Motor neuron (in vitro differentiated cells): Measurements from ENCODE around the gene POU3F1. TPM values are rescaled to one million over a fixed set of nuclear protein-coding genes. Genes with fewer than 3 reads are reported as not detected.
A peak's percentile ranks its signal among the peaks of the same experiment; 100 is the strongest.

Experiments used
- ATAC-seq, 8 experiments: fragments of 200-7000 bp; cut with Tn5 transposase; replicated peaks in 6 of 8; 2 replicates each; pipeline ENCODE4 v1.8.0; 2021; ENCODE audit warnings: mild to moderate bottlenecking in 8 of 8, moderate library complexity in 8 of 8
- H3K27ac ChIP-seq, 2 donors: fragments of 250-450 bp; sonication (Bioruptor Pico); 2 replicates each; pipeline ENCODE4 v1.9.0; 2021; ENCODE audit warnings: antibody characterized with exemption in 2 of 2, mild to moderate bottlenecking in 2 of 2, moderate library complexity in 1 of 2
- H3K4me1 ChIP-seq, 2 donors: fragments of 250-450 bp; sonication (Bioruptor Pico); replicated peaks in 1 of 2; 2 replicates each; pipeline ENCODE4 v1.6.1; 2021; ENCODE audit warnings: antibody characterized with exemption in 2 of 2, mild to moderate bottlenecking in 2 of 2, moderate library complexity in 1 of 2
- H3K4me3 ChIP-seq, 5 donors: fragments of 250-450 bp; sonication (Bioruptor Pico); 2 replicates each; pipeline ENCODE4 v1.9.0; 2021; ENCODE audit warnings: antibody characterized with exemption in 5 of 5, mild to moderate bottlenecking in 5 of 5, moderate library complexity in 4 of 5
- WGBS, 10 experiments: fragments of 450-650 bp; shearing (Covaris generic); methylation state at CpG; one replicate each; pipeline ENCODE4 v1.0.0; 2022; 5-methylcytosine and 5-hydroxymethylcytosine counted together
- in situ Hi-C, 9 experiments: fragments of 400-800 bp; cut with MboI; loops; one replicate each; pipeline ENCODE4 v1.15.0; 2021; ENCODE audit warnings: low sequenced_read_pairs in 9 of 9, low pct_unique_long_range_greater_than_20kb in 2 of 9; ENCODE audit not compliant: unreplicated experiment in 9 of 9
- total RNA-seq, 8 experiments: library from RNA; unstranded; fragments of 300-600 nt; gene quantifications; 2 replicates each; pipeline versions ENCODE4 v1.2.3 to v1.2.4, GENCODE V29; 2022

POU3F1 gene
- total RNA-seq, 8 experiments from 2014 or later: 0.91 to 7.6 (median 3.3) TPM

GRCh38 chr1:38053416-38054091, 7.0 kb upstream of the POU3F1 start:
- in situ Hi-C loops: loop anchor here in 1 of 9 experiments (25.0 kb wide), 1 partner anchor 184 kb away; no protein-coding TSS in a partner anchor
- Histone ChIP-seq H3K4me1 (peaks cover 34 to 47% of the 10 kb centered on the region in 2 donors), H3K27ac (no peak overlapping the region), H3K4me3 (no peak overlapping the region)
- WGBS, 10 experiments: 0 to 68% (median 43%) methylated on average over 1 to 5 of the region's 7 CpGs; no CpG with 5 or more reads in 2 of the 10 experiments
- peak; percentile 8 to 74 (median 59) for ATAC-seq

GRCh38 chr1:38052750-38053415, 6.3 kb upstream of the POU3F1 start:
- in situ Hi-C loops: loop anchor here in 1 of 9 experiments (25.0 kb wide), 1 partner anchor 184 kb away; no protein-coding TSS in a partner anchor
- peak in 5 of 8 experiments; percentile 1 to 55 (median 36) for ATAC-seq
- no peak overlapping the region for H3K4me3 ChIP-seq
- 0 to 69% (median 40%) methylated on average over 1 to 3 of the region's 3 CpGs; no CpG with 5 or more reads in 2 of the 10 experiments for WGBS, 10 experiments
- peaks cover 39 to 47% of the 10 kb centered on the region in 2 donors for H3K4me1 ChIP-seq
- H3K27ac ChIP-seq: no peak overlapping the region

GRCh38 chr1:38051079-38051543, 4.5 kb upstream of the POU3F1 start:
- no peak for ATAC-seq
- in situ Hi-C loops: loop anchor here in 1 of 9 experiments (25.0 kb wide), 1 partner anchor 186 kb away; no protein-coding TSS in a partner anchor
- no peak overlapping the region for H3K27ac ChIP-seq
- H3K4me1 ChIP-seq: peaks cover 41 to 47% of the 10 kb centered on the region in 2 donors
- WGBS, 10 experiments: 19 to 82% (median 79%) methylated on average over 1 to 9 of the region's 9 CpGs; no CpG with 5 or more reads in 4 of the 10 experiments
- no peak overlapping the region for H3K4me3 ChIP-seq

GRCh38 chr1:38050397-38051078, 3.9 kb upstream of the POU3F1 start:
- Histone ChIP-seq H3K27ac (no peak overlapping the region), H3K4me1 (peaks cover 47% of the 10 kb centered on the region in 2 donors), H3K4me3 (no peak overlapping the region)
- WGBS, 10 experiments: 0 to 82% (median 54%) methylated on average over 1 to 9 of the region's 13 CpGs; no CpG with 5 or more reads in 6 of the 10 experiments
- peak in 5 of 8 experiments; percentile 1 to 50 (median 40) for ATAC-seq
- in situ Hi-C loops: loop anchor here in 1 of 9 experiments (25.0 kb wide), 1 partner anchor 187 kb away; no protein-coding TSS in a partner anchor

- peaks cover 46 to 49% of the 10 kb centered on the region in 2 donors for H3K4me1 ChIP-seq
- 7 to 34% (median 19%) methylated on average over 3 to 20 of the region's 34 CpGs; no CpG with 5 or more reads in 4 of the 10 experiments for WGBS, 10 experiments
- in situ Hi-C loops: loop anchor here in 6 of 9 experiments (25.0 kb wide), 4 partner anchors 440 to 790 kb away; no protein-coding TSS in a partner anchor
- H3K27ac ChIP-seq: no peak overlapping the region
- H3K4me3 ChIP-seq: peak overlapping the region; percentile 40 to 47 (median 43)
- peak in 4 of 8 experiments; percentile 2 to 12 (median 6) for ATAC-seq
Measured at GRCh38 chr1:38047603-38048141, 1.1 kb upstream of the POU3F1 start.

GRCh38 chr1:38046884-38047602, 450 bp upstream of the POU3F1 start:
- Histone ChIP-seq H3K4me1 (peaks cover 45 to 48% of the 10 kb centered on the region in 2 donors), H3K27ac (no peak overlapping the region), H3K4me3 (peak overlapping the region; percentile 40 to 47 (median 43))
- ATAC-seq: peak; percentile 75 to 86 (median 82)
- in situ Hi-C loops: loop anchor here in 6 of 9 experiments (25.0 kb wide), 4 partner anchors 440 to 790 kb away; no protein-coding TSS in a partner anchor
- 0 to 3% methylated on average over 2 to 6 of the region's 99 CpGs; no CpG with 5 or more reads in 8 of the 10 experiments for WGBS, 10 experiments

GRCh38 chr1:38045401-38046332, 926 bp downstream of the POU3F1 start:
- Histone ChIP-seq H3K4me3 (peak overlapping the region; percentile 40 to 47 (median 43)), H3K4me1 (peaks cover 40 to 45% of the 10 kb centered on the region in 2 donors), H3K27ac (no peak overlapping the region)
- in situ Hi-C loops: loop anchor here in 6 of 9 experiments (25.0 kb wide), 4 partner anchors 442 to 792 kb away; no protein-coding TSS in a partner anchor
- peak in 4 of 8 experiments; percentile 1 to 6 (median 4) for ATAC-seq
- WGBS, 10 experiments: 0 to 13% (median 3%) methylated on average over 2 to 39 of the region's 115 CpGs; no CpG with 5 or more reads in 3 of the 10 experiments

- H3K27ac ChIP-seq: no peak overlapping the region
Measured at GRCh38 chr1:38044221-38045215, 2.1 kb downstream of the POU3F1 start.

GRCh38 chr1:38043036-38043747, 3.4 kb downstream of the POU3F1 start:
- no peak for ATAC-seq
- in situ Hi-C loops: loop anchor here in 6 of 9 experiments (25.0 kb wide), 4 partner anchors 444 to 794 kb away; no protein-coding TSS in a partner anchor

More at GRCh38 chr1:38044221-38045215, 2.1 kb downstream of the POU3F1 start:
- ATAC-seq: no peak
- H3K4me3 ChIP-seq: peak overlapping the region; percentile 40 to 47 (median 43)
- peaks cover 37 to 42% of the 10 kb centered on the region in 2 donors for H3K4me1 ChIP-seq
- 0 to 20% (median 1%) methylated on average over 1 to 46 of the region's 70 CpGs; no CpG with 5 or more reads in 1 of the 10 experiments for WGBS, 10 experiments
- in situ Hi-C loops: loop anchor here in 6 of 9 experiments (25.0 kb wide), 4 partner anchors 443 to 793 kb away; no protein-coding TSS in a partner anchor

More at GRCh38 chr1:38043036-38043747, 3.4 kb downstream of the POU3F1 start:
- Histone ChIP-seq H3K27ac (no peak overlapping the region), H3K4me1 (peaks cover 50 to 52% of the 10 kb centered on the region in 2 donors), H3K4me3 (peak overlapping the region in 1 of 5 donors; percentile 43)
- WGBS, 10 experiments: 60 to 94% (median 74%) methylated on average over 1 to 6 of the region's 12 CpGs; no CpG with 5 or more reads in 4 of the 10 experiments
